IPS-18c (cell line): ENCODE results near the gene AHI1.

Experiments
- H3K4me3 ChIP-seq: 2 replicates; pipeline ENCODE4 v1.7.0; 2013; ENCODE audit warnings: low read depth, mild to moderate bottlenecking, low read length, moderate library complexity; ENCODE audit not compliant: insufficient read depth
- H3K9me3 ChIP-seq: one replicate; pipeline ENCODE4 v1.6.1; 2013; ENCODE audit warnings: mild to moderate bottlenecking, low read length, moderate library complexity; ENCODE audit not compliant: control insufficient read depth, insufficient read depth

The AHI1 gene

DNA sequence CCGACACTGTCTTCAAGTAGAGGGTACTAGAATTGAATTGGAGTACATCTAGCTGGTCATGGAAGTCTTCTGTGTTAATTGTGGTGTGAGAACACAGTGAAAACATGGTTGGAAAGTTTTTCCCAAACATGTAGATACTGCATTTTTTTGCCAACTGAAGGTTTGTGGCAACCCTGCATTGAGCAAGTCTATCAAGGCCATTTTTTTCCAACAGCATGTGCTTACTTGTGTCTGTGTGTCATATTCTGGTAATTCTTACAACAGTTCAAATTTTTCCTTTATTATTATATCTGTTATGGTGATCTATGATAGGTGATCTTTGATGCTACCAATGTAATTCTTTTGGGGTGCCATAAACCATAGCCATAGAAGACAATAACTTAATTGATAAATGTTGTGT, 169.4 kb downstream of the AHI1 start:
- Histone ChIP-seq H3K4me3 (no peak overlapping the region), H3K9me3 (no peaks in the 10 kb centered on the region)

DNA sequence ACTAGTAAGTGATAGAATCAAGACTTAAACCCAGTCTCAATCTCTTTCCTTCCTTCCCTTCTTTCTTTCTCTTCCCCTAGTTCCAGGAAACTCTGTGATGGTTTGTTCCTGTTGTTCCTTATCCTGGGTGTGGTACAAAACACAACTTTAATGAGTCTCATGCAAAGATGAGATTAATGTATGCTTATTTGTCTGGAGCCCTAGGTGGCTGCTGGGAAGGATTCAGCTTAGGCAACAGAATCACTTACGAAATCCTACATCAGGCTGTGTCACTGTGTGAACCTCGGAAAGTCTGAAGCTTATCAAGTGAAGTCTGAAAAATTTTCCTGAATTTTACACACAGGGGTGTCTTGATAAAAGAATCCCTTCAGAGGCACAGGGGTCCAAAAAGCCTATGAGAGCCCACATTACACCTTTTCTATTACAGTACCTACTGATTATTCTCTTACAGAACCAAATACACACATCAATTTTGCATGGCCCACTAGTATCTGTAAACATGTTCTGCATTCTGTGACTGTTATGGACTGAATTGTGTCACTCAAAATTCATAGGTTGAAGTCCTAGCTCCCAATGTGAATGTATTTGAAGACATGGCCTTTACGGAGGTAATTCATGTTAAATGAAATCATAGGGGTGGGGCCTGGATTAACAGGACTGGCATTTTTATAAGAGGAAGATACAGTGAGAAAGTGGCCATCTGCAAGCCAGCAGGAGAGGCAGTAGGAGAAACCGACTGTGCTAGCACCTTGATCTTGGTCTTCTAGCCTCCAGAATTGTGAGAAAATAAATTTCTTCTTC, 171.7 kb downstream of the AHI1 start:
- Histone ChIP-seq H3K4me3 (no peak overlapping the region), H3K9me3 (no peaks in the 10 kb centered on the region)

DNA sequence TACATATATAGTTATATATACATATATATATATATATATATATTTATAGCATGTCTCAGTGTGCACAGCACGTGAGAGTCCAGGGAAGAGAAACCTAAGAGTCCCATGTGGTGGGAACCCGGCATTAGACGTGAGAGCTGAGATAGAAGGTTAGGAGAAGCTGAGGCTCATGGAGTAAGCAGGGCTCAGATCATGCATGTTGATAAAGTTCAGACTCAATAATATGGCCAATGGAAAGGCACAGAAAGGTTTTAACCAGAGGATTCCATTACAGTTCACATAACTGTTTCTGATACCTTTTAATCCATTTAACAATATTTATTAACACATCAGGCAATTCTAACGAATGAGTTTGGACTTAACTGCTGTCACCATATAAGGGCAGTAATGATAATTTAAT, 173.0 kb downstream of the AHI1 start:
- Histone ChIP-seq H3K9me3 (no peaks in the 10 kb centered on the region), H3K4me3 (no peak overlapping the region)

DNA sequence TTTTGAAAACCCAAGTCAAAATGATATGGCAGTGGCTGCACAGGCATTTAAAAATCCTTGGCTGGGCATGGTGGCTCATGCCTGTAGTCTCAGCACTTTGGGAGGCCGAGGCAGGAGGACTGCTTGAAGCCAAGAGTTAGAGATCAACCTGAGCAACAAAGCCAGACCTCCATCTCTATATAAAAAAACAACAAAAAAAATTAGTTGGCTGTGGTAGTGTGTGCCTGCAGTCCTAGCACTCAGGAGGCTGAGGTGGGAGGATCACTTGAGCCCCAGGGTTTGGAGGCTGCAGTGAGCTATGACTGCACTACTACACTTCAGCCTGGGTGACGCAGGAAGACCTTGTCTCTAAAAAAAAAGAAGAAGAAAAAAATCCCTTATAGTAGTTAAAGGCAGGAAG, 173.6 kb downstream of the AHI1 start:
- H3K4me3 ChIP-seq: no peak overlapping the region
- no peaks in the 10 kb centered on the region for H3K9me3 ChIP-seq

DNA sequence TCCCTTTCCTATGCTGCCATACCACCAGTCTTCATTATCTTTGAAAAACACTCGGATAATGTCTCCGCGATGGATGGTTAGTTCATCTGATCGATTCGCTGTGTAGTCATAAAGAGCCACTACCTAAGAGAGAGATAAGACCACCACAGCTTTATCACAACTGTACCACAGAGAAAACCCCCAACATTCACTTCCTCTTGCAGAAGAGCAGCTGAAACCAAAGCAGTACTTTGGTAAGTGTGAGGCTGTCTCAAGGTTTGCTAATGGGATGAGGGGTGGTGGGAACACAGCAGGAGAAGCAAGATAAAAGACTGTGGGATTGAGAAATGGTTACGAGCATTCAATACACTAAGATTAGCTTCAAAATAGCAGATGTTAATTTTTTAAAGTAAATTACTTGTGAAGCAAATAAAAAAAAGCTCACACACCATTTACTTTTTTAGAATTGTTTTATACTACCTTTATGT, 174.3 kb downstream of the AHI1 start:
- Histone ChIP-seq H3K4me3 (no peak overlapping the region), H3K9me3 (no peaks in the 10 kb centered on the region)

DNA sequence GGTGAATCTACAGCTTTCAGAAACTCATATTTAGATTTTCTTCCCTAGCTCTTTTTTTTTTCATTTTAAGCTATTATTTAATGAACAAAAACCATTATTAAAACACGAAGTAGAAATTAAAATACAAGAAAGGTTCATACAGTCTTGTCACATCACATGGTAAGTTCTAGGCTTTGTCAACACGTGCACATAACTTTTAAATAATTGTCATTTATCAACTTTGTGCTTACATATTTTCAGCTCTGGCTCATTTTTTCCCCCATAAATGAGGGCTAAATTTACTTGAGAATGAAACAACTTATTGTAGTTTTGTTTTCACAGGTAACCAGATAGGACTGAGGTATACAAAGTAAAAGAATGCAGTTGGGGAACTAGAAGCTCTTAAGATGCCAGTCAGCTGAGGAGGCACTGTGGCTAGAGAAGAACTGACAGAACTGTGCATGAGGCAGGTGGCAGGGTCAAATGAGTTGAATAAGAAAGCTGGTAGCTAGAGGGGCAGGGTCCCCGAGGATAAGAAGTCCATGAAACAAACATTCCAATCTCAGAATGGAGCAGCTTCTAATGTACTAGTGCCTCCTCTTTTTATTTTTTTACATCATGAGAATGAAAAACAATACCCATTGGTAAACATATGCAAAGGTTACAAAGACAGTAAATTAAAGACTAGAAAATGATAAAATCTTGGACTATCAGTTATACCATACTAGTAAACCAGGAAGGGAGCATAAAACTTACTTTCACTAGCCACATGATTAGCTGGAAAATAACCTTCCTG, 174.9 kb downstream of the AHI1 start:
- Histone ChIP-seq H3K9me3 (no peaks in the 10 kb centered on the region), H3K4me3 (no peak overlapping the region)

DNA sequence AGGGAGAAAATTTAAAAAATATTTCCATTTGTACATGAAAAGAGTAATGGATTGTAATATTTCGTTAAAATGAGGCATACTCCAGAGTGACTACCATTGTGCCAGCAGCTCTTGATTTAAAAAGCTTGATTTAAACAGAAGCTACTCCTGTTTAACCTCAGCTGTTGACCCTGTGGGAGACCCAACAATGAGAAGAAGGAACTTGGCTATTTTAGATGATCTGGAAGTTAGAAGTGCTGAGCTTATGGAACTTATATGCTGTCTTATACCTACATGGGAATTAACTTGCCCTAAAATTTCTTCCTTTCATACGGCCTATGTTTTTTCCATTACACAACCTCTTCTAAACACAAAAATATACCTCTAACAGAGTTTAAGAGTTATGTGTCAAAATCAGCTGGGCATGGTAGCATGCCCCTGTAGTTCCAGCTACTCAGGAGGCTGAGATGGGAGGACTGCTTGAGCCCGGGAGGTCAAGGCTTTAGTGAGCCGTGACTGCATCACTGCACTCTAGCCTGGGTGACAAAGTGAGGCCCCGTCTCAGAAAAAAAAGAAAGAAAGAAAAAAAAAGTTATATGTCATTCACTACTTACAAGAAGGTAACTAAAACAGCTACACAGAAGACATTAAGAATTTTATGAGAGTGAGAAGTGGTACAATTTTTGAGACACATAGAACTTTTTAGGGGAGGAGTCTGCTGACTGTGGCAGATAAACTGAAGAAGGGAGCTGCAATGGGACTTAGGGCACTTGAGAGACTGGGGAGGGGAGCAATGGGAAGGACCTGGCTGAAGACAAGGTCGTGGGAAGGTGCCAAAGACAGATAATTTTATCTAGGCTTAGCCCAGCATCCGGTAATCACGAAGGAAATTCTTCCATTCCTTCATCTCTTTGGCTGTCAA, 176.6 kb downstream of the AHI1 start:
- H3K9me3 ChIP-seq: no peaks in the 10 kb centered on the region

DNA sequence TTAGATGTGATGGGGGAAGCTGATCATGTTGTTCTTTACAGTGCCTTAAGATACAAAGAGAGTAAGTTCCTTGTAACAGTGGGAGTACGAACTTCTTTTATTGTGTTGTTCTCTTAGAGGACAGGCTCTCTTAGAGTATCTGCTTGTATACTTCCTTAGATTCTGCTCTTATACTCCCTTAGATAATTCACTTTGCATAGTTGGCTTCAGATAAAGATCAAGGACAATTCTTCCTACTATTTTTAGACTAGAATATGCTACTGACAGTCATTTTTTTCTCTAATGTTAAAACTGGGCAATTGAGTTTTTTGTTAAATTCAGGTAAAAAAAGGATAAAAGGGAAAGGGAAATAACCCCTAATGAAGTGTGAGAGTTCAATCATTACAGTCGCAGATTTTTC, 177.7 kb downstream of the AHI1 start:
- H3K4me3 ChIP-seq: no peak overlapping the region
- H3K9me3 ChIP-seq: no peaks in the 10 kb centered on the region

More for the DNA sequence above, 176.6 kb downstream of the AHI1 start:
- no peak overlapping the region for H3K4me3 ChIP-seq

DNA sequence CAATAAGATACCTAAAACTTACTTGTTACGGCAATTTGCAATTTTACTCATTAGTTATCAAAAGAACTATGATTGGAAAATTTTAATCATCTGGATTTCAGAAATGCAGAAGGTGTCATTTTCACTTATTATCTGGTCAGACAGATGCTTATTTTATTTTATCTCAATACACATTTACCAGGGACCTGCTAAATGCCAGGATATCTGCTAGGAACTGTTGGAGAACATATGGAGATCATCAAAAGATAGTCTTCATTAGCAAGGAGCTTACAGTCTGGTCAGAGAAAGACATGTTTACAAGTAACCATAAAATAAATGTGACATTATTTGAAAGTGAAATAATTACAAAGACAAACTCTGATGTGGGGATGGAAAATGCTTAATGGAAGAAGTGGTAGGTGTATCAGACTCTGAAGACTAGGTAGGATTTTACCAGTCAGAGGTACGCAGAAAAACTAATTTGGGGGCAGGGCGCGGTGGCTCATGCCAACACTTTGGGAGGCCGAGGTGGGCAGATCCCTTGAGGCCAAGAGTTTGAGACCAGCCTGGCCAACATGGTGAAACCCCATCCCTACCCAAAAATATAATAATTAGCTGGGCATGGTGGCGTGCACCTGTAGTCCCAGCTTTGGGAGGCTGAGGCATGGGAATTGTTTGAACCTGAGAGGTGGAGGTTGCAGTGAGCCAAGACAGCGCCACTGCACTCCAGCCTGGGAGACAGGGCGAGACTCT, 178.6 kb downstream of the AHI1 start:
- Histone ChIP-seq H3K4me3 (no peak overlapping the region), H3K9me3 (no peaks in the 10 kb centered on the region)

DNA sequence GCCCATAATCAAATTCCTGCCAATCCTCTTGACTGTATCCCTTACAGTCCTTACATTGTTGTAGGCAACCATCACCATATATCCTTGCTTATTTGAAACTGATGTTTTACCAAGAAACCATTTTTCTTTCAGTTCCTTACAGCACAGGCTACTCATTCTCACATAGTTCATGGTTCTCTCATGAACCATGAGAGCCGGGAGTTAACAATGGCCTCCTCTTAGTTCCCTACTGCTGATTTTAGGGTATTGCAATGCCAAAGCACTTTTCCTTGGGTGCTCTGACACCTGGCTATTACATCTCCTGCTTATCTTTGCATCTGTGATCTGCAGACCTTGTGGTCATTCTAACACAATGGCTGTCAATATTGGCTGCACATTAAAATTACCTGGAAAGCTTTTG, 183.0 kb downstream of the AHI1 start:
- Histone ChIP-seq H3K4me3 (no peak overlapping the region), H3K9me3 (no peaks in the 10 kb centered on the region)

DNA sequence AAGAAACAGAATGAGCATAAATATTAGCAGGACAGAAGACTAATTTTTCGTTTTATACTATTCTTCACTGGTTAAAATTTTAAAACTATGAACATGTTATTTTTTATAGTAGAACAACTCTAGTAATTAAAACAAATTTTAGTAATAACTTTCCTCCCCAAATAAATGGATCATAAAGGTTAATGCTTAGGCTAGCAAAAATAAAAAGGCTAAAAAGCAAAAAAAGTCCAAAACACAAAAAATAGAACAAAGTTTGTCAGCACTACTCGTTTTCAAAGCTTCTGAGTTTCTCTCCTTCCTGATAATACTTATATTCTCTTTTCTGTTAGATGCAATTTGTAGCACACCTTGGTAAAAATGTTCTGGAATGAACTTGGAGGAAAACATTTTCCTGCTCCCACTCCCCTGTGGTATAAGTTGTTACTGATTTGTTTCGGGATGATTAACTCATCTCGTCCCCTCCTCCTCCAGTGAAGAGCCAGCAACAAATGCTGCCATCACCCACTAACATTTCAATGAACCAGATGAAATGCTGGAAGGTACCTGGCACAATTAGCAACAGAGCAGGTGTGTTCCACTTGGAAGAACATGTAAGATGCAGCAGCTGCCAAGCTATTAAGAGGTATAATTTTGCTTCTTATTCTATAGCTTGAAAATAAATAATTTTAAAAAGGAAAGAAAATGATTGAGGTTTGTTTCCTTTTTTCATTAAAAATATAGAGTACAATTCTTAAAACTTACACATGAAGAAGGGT, 185.9 kb downstream of the AHI1 start:
- no peaks in the 10 kb centered on the region for H3K9me3 ChIP-seq

DNA sequence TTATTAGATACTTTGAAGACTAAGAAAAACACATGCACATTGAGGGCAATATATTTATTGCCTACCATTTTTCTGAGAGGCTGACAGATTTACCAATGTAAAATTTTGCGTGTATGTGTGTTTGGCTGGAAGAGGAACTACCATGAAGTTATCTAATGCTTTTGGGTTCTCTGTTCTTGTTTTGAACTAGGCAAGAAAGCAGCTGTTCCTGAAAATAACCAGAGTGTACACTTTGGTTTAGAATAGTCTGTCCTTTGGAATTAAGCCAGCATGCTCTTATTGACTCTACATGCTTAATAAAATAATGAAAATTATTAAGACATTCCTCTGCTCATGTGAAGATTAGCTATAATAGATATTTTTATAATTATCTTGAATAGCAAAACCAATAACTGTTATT, 187.2 kb downstream of the AHI1 start:
- no peak overlapping the region for H3K4me3 ChIP-seq
- H3K9me3 ChIP-seq: no peaks in the 10 kb centered on the region

More for the DNA sequence above, 185.9 kb downstream of the AHI1 start:
- no peak overlapping the region for H3K4me3 ChIP-seq

DNA sequence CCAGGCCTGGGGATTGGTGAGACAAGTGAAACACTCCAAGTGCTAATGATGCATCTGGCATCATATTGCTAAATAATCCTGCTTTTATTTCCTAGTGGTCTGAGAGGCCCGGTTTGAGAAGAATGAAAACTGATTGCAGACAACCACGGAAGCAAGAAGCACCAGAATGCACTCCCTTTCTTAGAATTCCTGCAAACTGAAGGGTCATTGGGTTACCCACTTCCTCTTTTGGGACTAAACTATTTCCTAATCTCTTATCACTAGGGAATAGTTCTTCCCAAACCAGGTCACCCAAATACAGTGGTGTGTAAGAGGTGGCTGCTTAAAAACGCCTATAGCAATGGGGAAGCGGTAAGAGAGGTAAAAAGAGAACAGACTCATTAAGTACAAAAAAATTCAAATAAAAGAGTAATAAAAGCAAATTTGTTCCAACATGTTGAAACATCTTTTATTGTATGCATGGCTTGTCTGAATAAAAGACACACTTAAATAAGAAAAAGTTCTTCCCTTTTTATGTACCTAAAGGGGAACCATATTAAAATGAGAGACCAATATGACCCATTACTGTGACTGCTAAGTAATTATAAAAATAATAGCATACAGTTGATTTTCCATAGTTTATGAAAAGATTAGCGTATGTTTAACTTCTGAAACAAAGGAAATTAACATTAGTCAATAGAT, 190.7 kb downstream of the AHI1 start:
- H3K4me3 ChIP-seq: no peak overlapping the region
- H3K9me3 ChIP-seq: no peaks in the 10 kb centered on the region

DNA sequence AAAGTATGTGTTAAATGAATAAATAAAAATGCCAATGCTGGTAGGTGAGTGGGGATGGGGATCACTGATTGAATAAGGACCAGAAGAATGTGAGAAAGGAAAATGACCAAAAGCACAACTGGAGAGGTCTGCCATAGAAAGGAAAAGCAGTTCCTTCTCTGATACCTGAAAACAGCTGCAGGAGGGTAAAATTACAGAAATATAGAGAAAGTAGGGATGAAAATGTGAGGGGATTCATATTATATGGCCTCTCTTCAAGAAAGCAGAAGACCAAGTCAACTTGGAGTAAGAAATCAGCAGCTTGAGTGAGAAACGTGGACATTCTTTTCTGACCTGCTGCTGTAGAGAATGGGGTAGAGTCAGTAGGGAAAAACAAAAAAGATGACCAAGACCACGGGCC, 191.4 kb downstream of the AHI1 start:
- no peak overlapping the region for H3K4me3 ChIP-seq
- H3K9me3 ChIP-seq: no peaks in the 10 kb centered on the region

DNA sequence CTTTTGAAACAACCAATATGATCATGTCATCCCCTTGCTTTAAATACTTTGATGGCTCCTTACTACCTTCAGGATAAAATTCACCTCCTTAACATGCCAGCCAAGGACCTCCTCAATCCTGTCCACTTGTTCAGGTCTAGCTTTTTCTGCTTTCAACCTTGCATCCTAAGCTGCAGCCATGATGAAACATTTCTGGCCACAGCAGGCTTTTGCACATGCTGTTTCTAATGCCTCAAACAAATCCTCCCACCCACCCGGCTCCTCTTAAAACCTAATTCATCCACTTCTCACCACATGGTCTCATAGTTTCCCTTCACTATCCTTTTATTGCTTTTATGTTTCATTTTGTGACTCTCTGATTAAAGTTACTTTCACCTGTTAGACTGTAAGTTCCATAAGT, 191.9 kb downstream of the AHI1 start:
- no peak overlapping the region for H3K4me3 ChIP-seq
- no peaks in the 10 kb centered on the region for H3K9me3 ChIP-seq

DNA sequence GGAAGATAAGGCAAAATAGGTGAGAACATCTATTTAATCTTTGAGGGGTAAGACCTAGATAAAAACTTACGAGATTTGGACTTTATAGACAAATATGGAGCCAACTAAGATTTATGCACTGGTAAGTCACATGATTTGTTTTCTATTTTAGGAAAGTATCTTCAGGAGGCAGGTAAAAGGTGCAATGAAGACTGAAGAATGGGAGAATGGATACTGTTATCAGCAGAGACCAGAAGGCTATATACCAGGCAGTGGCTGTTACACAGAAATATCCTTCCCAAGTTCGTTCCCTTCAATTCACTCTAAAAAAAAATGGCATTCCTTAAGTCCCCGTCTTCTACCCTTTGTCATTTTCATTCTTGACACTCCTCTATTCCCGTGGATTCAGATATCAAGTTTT, 192.7 kb downstream of the AHI1 start:
- H3K9me3 ChIP-seq: no peaks in the 10 kb centered on the region
- H3K4me3 ChIP-seq: no peak overlapping the region
